WTC11 (cell line): ENCODE measurements around the gene RIN1. TPM values are rescaled to one million over a fixed set of nuclear protein-coding genes. Genes with fewer than 3 reads are reported as not detected.
"Not testable (repeated sequence)": the region's sequence is repeated elsewhere in the genome, so short reads cannot be mapped to it uniquely, and the experiment has no call there.

ENCODE experiments used
- ATAC-seq: fragments of 200-7000 bp; cut with Tn5 transposase; 2 replicates; pipeline ENCODE4 v1.10.0; 2021; ENCODE audit warnings: mild to moderate bottlenecking, moderate library complexity
- CTCF ChIA-PET: fragments of 300-600 bp; sonication (Branson Sonifier 250); formaldehyde crosslinking; loops from one replicate; lab custom pipeline; 2021; ENCODE audit warnings: antibody characterized with exemption; lab: Charles Lee
- POLR2A ChIA-PET: fragments of 350-600 bp; sonication (Branson Sonifier 250); formaldehyde crosslinking; loops from one replicate; lab custom pipeline; 2021; ENCODE audit warnings: antibody characterized with exemption; lab: Charles Lee
- DNase-seq: peaks from one replicate; pipeline ENCODE4 v3.0.0; 2021; ENCODE audit warnings: low spot score
- H3K27ac Mint-ChIP-seq: 2 replicates; pipeline ENCODE4 v1.8.0; 2021; ENCODE audit warnings: mixed read lengths
- H3K27me3 Mint-ChIP-seq: 2 replicates; pipeline ENCODE4 v1.8.0; 2021; ENCODE audit warnings: low read depth, mild to moderate bottlenecking, moderate library complexity, mixed read lengths
- H3K36me3 Mint-ChIP-seq: 2 replicates; pipeline ENCODE4 v1.8.0; 2021; ENCODE audit warnings: mixed read lengths
- H3K4me1 Mint-ChIP-seq: 2 replicates; pipeline ENCODE4 v1.8.0; 2022; ENCODE audit warnings: mixed read lengths
- H3K4me3 Mint-ChIP-seq: 2 replicates; pipeline ENCODE4 v1.8.0; 2021; ENCODE audit warnings: mild to moderate bottlenecking, moderate library complexity, mixed read lengths
- H3K9me3 Mint-ChIP-seq: 2 replicates; pipeline ENCODE4 v1.8.0; 2021; ENCODE audit warnings: mixed read lengths
- CBFB ChIP-seq: sonication (generic); formaldehyde crosslinking; IDR thresholded peaks from 2 replicates; pipeline ENCODE4 v1.8.1; 2022; ENCODE audit warnings: mild to moderate bottlenecking, low read depth, missing genetic modification reagents
- ESRRA ChIP-seq: sonication (generic); formaldehyde crosslinking; IDR thresholded peaks from 2 replicates; pipeline ENCODE4 v1.8.1; 2022; ENCODE audit warnings: mild to moderate bottlenecking, missing genetic modification reagents, borderline replicate concordance
- IRF2 ChIP-seq: sonication (generic); formaldehyde crosslinking; IDR thresholded peaks from 2 replicates; pipeline ENCODE4 v1.8.0; 2022; ENCODE audit warnings: low read depth, missing genetic modification reagents, borderline replicate concordance
- NR2C2 ChIP-seq: sonication (generic); formaldehyde crosslinking; IDR thresholded peaks from 2 replicates; pipeline ENCODE4 v1.8.0; 2022; ENCODE audit warnings: mild to moderate bottlenecking, missing genetic modification reagents
- NR3C1 ChIP-seq: sonication (generic); formaldehyde crosslinking; conservative IDR thresholded peaks from 2 replicates; pipeline ENCODE4 v1.8.1; 2023; ENCODE audit warnings: low read depth, mild to moderate bottlenecking, missing genetic modification reagents
- SMAD3 ChIP-seq: sonication (generic); formaldehyde crosslinking; IDR thresholded peaks from 2 replicates; pipeline ENCODE4 v1.8.0; 2022; ENCODE audit warnings: missing genetic modification reagents, mild to moderate bottlenecking, borderline replicate concordance
- TCF7 ChIP-seq: sonication (generic); formaldehyde crosslinking; IDR thresholded peaks from 2 replicates; pipeline ENCODE4 v1.8.0; 2022; ENCODE audit warnings: mild to moderate bottlenecking, low read depth, missing genetic modification reagents, moderate library complexity
- ZNF219 ChIP-seq: sonication (generic); formaldehyde crosslinking; IDR thresholded peaks from 2 replicates; pipeline ENCODE4 v1.8.0; 2023; ENCODE audit warnings: missing genetic modification reagents, mild to moderate bottlenecking, borderline replicate concordance
- ZNF416 ChIP-seq: fragments of 250-450 bp; sonication (Bioruptor Pico); IDR thresholded peaks from 2 replicates; pipeline ENCODE4 v1.9.0; 2021; ENCODE audit warnings: mild to moderate bottlenecking, inconsistent platforms
- total RNA-seq: library from RNA; stranded (reverse); gene quantifications from 3 replicates; pipeline ENCODE4 v1.2.3, GENCODE V29; 2021
- TF ChIP-seq, protein P1 (sequence below): sonication (generic); formaldehyde crosslinking; IDR thresholded peaks from 2 replicates; pipeline ENCODE4 v1.8.1; 2023; ENCODE audit warnings: mild to moderate bottlenecking, missing genetic modification reagents
- TF ChIP-seq, protein P2 (sequence below): sonication (generic); formaldehyde crosslinking; IDR thresholded peaks from 2 replicates; pipeline ENCODE4 v1.8.1; 2022; ENCODE audit warnings: mild to moderate bottlenecking, moderate library complexity, missing genetic modification reagents
- TF ChIP-seq, protein P3 (sequence below): sonication (generic); formaldehyde crosslinking; IDR thresholded peaks from 2 replicates; pipeline ENCODE4 v1.8.1; 2023; ENCODE audit warnings: mild to moderate bottlenecking, missing genetic modification reagents, moderate library complexity
- TF ChIP-seq, protein P4 (sequence below): sonication (generic); formaldehyde crosslinking; IDR thresholded peaks from 2 replicates; pipeline ENCODE4 v1.8.1; 2022; ENCODE audit warnings: low read depth, missing genetic modification reagents, borderline replicate concordance

Gene RIN1
- total RNA-seq, 1 experiment from 2014 or later = 5.0 TPM

DNA sequence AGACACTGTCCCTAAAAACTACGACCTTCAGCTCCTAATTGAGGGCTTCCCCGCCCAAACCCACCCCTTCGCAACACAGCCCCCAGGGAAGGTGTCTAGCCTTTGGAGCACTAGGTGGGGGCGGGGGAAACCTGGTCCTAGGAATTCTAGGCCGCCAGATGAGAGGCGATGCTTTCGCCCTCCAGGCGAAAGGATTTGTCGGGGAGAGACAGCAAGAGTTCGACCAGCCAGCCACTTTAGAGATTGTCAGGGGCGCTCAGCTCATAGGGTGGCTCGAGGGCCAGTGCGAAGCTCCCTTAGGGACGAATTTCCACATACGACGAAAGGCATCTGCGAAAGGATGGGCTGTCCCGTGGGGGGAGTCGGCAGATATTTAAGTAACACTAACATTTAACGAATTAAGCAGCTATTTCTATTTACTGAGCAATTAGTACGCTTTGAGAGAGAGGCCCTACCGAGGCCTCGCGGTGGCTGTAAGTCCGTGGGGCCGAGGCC lies 24.7 kb downstream of the RIN1 start (continued):
- TF ChIP-seq, protein P1, sequence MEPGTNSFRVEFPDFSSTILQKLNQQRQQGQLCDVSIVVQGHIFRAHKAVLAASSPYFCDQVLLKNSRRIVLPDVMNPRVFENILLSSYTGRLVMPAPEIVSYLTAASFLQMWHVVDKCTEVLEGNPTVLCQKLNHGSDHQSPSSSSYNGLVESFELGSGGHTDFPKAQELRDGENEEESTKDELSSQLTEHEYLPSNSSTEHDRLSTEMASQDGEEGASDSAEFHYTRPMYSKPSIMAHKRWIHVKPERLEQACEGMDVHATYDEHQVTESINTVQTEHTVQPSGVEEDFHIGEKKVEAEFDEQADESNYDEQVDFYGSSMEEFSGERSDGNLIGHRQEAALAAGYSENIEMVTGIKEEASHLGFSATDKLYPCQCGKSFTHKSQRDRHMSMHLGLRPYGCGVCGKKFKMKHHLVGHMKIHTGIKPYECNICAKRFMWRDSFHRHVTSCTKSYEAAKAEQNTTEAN (CRISPR knock-in tag) = no peak
- TF ChIP-seq ESRRA (CRISPR knock-in tag) (no peak), ZNF416 (no peak), NR3C1 (no peak)

DNA sequence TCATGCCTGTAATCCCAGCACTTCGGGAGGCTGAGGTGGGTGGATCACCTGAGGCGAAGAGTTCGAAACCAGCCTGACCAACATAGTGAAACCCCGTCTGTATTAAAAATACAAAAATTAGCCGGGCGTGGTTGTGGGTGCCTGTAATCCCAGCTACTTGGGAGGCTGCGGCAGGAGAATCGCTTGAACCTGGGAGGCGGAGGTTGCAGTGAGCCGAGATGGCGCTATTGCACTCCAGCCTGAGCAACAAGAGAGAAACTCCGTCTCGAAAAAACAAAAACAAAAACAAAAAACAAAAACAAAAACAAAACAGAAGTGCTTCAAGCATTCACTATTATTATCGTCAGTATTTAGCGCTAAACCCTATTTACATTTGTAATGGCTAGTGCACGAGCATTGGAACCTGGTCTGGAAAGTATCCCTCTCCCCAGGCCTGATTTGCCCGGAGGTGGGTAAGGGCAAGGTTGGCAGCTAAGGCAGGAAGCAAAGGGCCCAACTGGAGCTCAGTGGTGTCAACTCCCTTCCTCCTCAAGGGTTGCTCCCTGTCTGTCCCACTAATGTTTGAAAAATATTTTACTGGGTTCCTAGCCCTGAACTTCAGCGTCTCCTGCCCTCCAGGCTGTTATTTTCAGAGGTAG lies 25.3 kb downstream of the RIN1 start:
- not testable (repeated sequence) for H3K36me3 Mint-ChIP-seq, H3K27ac Mint-ChIP-seq, DNase-seq, H3K27me3 Mint-ChIP-seq, H3K9me3 Mint-ChIP-seq, ATAC-seq
- ChIA-PET CTCF (interaction anchor here (0.6 to 5.8 kb wide), 37 partner anchors 11 to 711 kb away, joined by 3 to 319 read pairs (median 8); partner anchors contain the start of genes B4GAT1, MRPL11, RAB1B and RIN1), POLR2A (interaction anchor here (0.7 to 2.8 kb wide), 7 partner anchors 11 to 110 kb away, joined by 3 to 14 read pairs (median 3); partner anchors contain the start of genes RIN1 and YIF1A)
- Mint-ChIP-seq H3K4me3 (peak overlapping the region; percentile 20; the same call in 1 of the 2 replicates), H3K4me1 (peaks cover 13% of the 10 kb centered on the region)

DNA sequence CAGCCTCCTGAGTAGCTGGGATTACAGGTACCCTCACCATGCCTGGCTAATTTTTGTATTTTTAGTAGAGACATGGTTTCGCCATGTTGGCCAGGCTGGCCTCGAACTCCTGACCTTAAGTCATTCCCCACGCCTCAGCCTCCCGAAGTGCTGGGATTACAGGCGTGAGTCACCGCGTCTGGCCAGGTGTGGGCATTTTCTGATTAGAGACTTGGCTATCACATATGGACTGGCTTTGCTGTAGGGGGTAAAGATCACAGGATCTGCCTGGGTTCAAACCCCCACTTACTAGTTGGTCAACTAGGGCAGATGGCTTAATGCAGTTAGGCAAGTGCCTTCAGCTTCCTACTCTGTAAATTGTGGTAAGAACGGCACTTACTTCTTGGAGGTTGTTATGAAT lies 25.9 kb downstream of the RIN1 start:
- Mint-ChIP-seq H3K27ac (no peak overlapping the region), H3K4me3 (no peak overlapping the region), H3K4me1 (peaks cover 13% of the 10 kb centered on the region), H3K27me3 (peaks cover 7% of the 10 kb centered on the region), H3K9me3 (no peaks in the 10 kb centered on the region), H3K36me3 (no peaks in the 10 kb centered on the region)
- CTCF ChIA-PET = interaction anchor here (0.7 to 5.8 kb wide), 16 partner anchors 10 to 108 kb away, joined by 3 to 319 read pairs (median 20); partner anchors contain the start of genes B4GAT1, RAB1B, RIN1 and TMEM151A
- TF ChIP-seq, protein P2, sequence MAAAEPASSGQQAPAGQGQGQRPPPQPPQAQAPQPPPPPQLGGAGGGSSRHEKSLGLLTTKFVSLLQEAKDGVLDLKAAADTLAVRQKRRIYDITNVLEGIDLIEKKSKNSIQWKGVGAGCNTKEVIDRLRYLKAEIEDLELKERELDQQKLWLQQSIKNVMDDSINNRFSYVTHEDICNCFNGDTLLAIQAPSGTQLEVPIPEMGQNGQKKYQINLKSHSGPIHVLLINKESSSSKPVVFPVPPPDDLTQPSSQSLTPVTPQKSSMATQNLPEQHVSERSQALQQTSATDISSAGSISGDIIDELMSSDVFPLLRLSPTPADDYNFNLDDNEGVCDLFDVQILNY = no peak
- TF ChIP-seq SMAD3 (CRISPR knock-in tag) (no peak), CBFB (CRISPR knock-in tag) (no peak), NR2C2 (no peak)
- TF ChIP-seq, protein P3, sequence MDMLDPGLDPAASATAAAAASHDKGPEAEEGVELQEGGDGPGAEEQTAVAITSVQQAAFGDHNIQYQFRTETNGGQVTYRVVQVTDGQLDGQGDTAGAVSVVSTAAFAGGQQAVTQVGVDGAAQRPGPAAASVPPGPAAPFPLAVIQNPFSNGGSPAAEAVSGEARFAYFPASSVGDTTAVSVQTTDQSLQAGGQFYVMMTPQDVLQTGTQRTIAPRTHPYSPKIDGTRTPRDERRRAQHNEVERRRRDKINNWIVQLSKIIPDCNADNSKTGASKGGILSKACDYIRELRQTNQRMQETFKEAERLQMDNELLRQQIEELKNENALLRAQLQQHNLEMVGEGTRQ = no peak
- TF ChIP-seq, protein P4, sequence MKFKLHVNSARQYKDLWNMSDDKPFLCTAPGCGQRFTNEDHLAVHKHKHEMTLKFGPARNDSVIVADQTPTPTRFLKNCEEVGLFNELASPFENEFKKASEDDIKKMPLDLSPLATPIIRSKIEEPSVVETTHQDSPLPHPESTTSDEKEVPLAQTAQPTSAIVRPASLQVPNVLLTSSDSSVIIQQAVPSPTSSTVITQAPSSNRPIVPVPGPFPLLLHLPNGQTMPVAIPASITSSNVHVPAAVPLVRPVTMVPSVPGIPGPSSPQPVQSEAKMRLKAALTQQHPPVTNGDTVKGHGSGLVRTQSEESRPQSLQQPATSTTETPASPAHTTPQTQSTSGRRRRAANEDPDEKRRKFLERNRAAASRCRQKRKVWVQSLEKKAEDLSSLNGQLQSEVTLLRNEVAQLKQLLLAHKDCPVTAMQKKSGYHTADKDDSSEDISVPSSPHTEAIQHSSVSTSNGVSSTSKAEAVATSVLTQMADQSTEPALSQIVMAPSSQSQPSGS (CRISPR knock-in tag) = no peak
- no peak for ATAC-seq
- no peak for DNase-seq
- POLR2A ChIA-PET = interaction anchor here (1.1 kb wide), 1 partner anchor 21 kb away, joined by 4 read pairs; the partner anchor contains the start of gene YIF1A

DNA sequence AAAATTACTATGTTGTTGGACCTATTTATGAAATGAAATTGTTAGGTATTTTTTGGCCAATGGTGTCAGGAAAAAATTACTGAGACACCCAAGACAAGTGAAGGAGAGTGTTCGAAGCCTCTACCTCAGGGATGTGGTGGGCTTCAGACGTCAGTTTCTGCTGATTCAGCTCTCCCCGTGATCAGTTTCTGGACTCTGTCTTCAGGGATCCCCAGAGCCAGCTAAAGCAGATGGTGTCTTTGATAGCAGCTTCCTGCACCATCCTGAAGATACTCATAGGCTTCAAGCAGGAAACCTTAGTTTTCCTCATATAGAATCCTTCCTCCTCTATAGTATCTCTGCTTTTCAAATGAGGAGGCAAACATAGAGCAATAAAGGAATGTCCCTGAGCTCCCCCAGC lies 26.8 kb downstream of the RIN1 start:
- no peak for TF ChIP-seq ESRRA (CRISPR knock-in tag)
- TF ChIP-seq ZNF219 (CRISPR knock-in tag) = no peak
- TF ChIP-seq IRF2 (CRISPR knock-in tag) = no peak
- TF ChIP-seq TCF7 = no peak
- no peak for TF ChIP-seq NR3C1
- Mint-ChIP-seq H3K4me1 (peaks cover 13% of the 10 kb centered on the region), H3K27me3 (peaks cover 4% of the 10 kb centered on the region), H3K36me3 (no peaks in the 10 kb centered on the region), H3K27ac (no peak overlapping the region), H3K9me3 (no peaks in the 10 kb centered on the region), H3K4me3 (no peak overlapping the region)
- POLR2A ChIA-PET = interaction anchor here (0.7 to 1.1 kb wide), 2 partner anchors 21 to 157 kb away, joined by 3 to 4 read pairs; partner anchors contain the start of gene YIF1A
- DNase-seq (no peak), ATAC-seq (no peak)
- CTCF ChIA-PET = interaction anchor here (0.7 to 5.8 kb wide), 6 partner anchors 21 to 79 kb away, joined by 3 to 319 read pairs (median 3); partner anchors contain the start of genes RIN1 and YIF1A
